Measurements from ENCODE around the gene IFIT2. TPM values are rescaled to one million over a fixed set of nuclear protein-coding genes. Genes with fewer than 3 reads are reported as not detected.
"Not testable (repeated sequence)": the region's sequence is repeated elsewhere in the genome, so short reads cannot be mapped to it uniquely, and the experiment has no call there.

The IFIT2 gene, protein sequence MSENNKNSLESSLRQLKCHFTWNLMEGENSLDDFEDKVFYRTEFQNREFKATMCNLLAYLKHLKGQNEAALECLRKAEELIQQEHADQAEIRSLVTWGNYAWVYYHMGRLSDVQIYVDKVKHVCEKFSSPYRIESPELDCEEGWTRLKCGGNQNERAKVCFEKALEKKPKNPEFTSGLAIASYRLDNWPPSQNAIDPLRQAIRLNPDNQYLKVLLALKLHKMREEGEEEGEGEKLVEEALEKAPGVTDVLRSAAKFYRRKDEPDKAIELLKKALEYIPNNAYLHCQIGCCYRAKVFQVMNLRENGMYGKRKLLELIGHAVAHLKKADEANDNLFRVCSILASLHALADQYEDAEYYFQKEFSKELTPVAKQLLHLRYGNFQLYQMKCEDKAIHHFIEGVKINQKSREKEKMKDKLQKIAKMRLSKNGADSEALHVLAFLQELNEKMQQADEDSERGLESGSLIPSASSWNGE
- total RNA-seq (1 to 10 TPM in 2 of 5 donors, under 1 TPM in 2, not detected in 1; 0.45 to 5.0 (median 0.94) TPM), polyA plus RNA-seq (1 to 10 TPM; 1.6 to 3.1 (median 2.3) TPM)
- long read RNA-seq, donor 1, partial matches to known transcripts: 0 of 1 reads
- long read RNA-seq, donor 1, other reads (novel, unspliced or antisense): 0 of 1 reads
- long read RNA-seq, donor 2, partial matches to known transcripts: 0 of 3 reads
- long read RNA-seq, donor 2, other reads (novel, unspliced or antisense): 0 of 3 reads
- long read RNA-seq, donor 3, partial matches to known transcripts: 0 of 3 reads
- long read RNA-seq, donor 3, other reads (novel, unspliced or antisense): 0 of 3 reads
- long read RNA-seq, donor 4: 0 reads
- long read RNA-seq, donor 5, partial matches to known transcripts: 0 of 1 reads
- long read RNA-seq, donor 5, other reads (novel, unspliced or antisense): 0 of 1 reads
- long read RNA-seq, donor 6, partial matches to known transcripts: 0 of 2 reads
- long read RNA-seq, donor 6, other reads (novel, unspliced or antisense): 0 of 2 reads
- long read RNA-seq, donor 7, transcript IFIT2-201 (2 exons, 3,489 nt): major isoform, 6 of 6 reads
- long read RNA-seq, donor 7, partial matches to known transcripts: 0 of 6 reads
- long read RNA-seq, donor 7, other reads (novel, unspliced or antisense): 0 of 6 reads
- long read RNA-seq, donor 8: 0 reads
- long read RNA-seq, donor 9, partial matches to known transcripts: 0 of 4 reads
- long read RNA-seq, donor 9, other reads (novel, unspliced or antisense): 0 of 4 reads
- long read RNA-seq, donor 10: 0 reads

DNA sequence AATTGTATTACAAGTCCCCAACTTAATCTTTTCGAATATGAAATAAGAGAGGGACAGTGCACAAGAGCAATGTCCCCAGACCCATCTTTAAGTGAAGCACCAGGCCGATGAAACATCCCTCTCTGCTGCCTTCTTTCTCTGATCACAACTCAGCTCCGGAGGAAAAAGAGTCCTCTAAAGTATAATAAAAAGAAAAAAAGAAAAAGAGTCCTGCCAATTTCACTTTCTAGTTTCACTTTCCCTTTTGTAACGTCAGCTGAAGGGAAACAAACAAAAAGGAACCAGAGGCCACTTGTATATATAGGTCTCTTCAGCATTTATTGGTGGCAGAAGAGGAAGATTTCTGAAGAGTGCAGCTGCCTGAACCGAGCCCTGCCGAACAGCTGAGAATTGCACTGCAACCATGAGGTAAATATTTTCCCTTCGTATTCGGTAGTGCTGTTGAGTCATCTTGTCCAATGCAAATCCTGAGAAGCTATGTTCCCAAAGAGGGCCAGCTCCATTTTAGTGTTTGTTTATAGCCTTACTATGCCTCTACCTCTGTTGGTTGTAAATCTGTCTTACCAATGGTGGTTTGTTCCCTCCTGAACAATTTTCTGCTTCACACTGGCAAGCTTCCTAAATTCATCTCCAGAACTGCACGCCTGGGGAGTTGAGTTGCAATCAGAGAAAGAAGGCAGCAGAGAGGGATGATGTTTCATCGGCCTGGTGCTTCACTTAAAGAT is at the start of gene IFIT2:
IFIT2 (plus strand) TSS at position 326 of the 725 bp plus-strand sequence; CDS start at position 404, 78 bp downstream.
- WGBS, 5 donors: 0 to 2% (median 1%) methylated on average over 10 of the region's 10 CpGs
- no peaks in the 10 kb centered on the region for H3K27me3 ChIP-seq
- peak within 1 kb of the TSS; percentile 46 to 56 (median 48) for H3K4me3 ChIP-seq
- H3K36me3 ChIP-seq: peaks cover 9 to 13% (median 11%) of the 10 kb centered on the region in 4 donors
- TF ChIP-seq POLR2AphosphoS5 (IDR thresholded peaks at IDR 0.05): peak in 2 of 3 donors; percentile 66 to 67
- TF ChIP-seq POLR2A (IDR thresholded peaks at IDR 0.05): no peak
- peak; percentile 39 to 85 for DNase-seq
- peak within 1 kb of the TSS; percentile 87 to 95 (median 90) for H3K27ac ChIP-seq
- peaks cover 8 to 37% (median 26%) of the 10 kb centered on the region in 4 donors for H3K4me1 ChIP-seq
- intact Hi-C loops (cut with DNase I; ENCODE audit: low total_unique reads): no loop called here
- H3K9me3 ChIP-seq: no peaks in the 10 kb centered on the region

DNA sequence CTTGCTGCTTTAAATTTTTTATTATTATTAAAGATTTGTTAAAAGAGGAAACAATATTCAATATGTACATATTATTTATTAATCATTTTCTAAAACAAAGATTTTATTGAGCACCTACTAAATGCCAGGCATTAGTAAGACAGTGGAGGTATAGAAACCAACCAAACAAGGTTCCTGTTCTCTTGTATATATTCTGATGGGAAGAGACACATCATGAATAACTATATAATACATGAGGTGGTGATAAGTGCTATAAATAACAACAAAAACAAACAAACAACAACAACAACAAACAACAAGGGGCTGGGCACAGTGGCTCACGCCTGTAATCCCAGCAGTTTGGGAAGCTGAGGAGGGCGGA is 49.6 kb upstream of the IFIT2 start:
- Histone ChIP-seq H3K4me1 (peaks cover 7 to 20% (median 14%) of the 10 kb centered on the region in 4 donors), H3K4me3 (peak overlapping the region; percentile 73 to 91 (median 84)), H3K9me3 (peaks cover 0 to 7% (median 3%) of the 10 kb centered on the region in 4 donors), H3K36me3 (no peaks in the 10 kb centered on the region), H3K27ac (peak overlapping the region in 3 of 5 donors; percentile 82 to 88 (median 84)), H3K27me3 (no peaks in the 10 kb centered on the region)
- intact Hi-C loops (cut with DNase I; ENCODE audit: low total_unique reads): loop anchor here (10.0 kb wide), 1 partner anchor 143 kb away; the partner anchor contains the start of gene IFIT1
- no peak for DNase-seq
- TF ChIP-seq, protein P1, sequence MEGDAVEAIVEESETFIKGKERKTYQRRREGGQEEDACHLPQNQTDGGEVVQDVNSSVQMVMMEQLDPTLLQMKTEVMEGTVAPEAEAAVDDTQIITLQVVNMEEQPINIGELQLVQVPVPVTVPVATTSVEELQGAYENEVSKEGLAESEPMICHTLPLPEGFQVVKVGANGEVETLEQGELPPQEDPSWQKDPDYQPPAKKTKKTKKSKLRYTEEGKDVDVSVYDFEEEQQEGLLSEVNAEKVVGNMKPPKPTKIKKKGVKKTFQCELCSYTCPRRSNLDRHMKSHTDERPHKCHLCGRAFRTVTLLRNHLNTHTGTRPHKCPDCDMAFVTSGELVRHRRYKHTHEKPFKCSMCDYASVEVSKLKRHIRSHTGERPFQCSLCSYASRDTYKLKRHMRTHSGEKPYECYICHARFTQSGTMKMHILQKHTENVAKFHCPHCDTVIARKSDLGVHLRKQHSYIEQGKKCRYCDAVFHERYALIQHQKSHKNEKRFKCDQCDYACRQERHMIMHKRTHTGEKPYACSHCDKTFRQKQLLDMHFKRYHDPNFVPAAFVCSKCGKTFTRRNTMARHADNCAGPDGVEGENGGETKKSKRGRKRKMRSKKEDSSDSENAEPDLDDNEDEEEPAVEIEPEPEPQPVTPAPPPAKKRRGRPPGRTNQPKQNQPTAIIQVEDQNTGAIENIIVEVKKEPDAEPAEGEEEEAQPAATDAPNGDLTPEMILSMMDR (IDR thresholded peaks at IDR 0.05): no peak
- TF ChIP-seq POLR2AphosphoS5 (IDR thresholded peaks at IDR 0.05) (no peak), POLR2A (IDR thresholded peaks at IDR 0.05) (no peak), EP300 (IDR thresholded peaks at IDR 0.05) (no peak)
- 80 to 100% (median 85%) methylated on average over 2 of the region's 2 CpGs for WGBS, 5 donors

DNA sequence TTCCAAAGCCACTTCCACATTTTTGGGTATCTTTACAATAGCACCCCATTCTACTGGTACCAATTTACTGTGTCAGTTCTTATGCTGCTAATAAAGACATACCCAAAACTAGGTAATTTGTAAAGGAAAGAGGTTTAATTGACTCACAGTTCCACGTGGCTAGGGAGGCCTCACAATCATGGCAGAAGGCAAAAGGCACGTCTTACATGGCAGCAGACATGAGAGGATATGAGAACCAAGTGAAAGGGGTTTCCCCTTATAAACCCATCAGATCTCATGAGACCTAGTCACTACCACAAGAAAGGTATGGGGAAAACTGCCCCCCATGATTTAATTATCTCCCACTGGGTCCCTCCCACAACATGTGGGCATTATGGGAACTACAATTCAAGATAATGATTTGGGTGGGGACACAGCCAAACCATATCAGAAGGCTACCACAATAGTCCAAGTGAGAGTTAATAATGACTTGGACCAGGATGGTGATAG is 46.7 kb upstream of the IFIT2 start:
- intact Hi-C loops (cut with DNase I; ENCODE audit: low total_unique reads): loop anchor here (10.0 kb wide), 1 partner anchor 140 kb away; the partner anchor contains the start of gene IFIT1
- peaks cover 7 to 19% (median 14%) of the 10 kb centered on the region in 4 donors for H3K4me1 ChIP-seq
- not testable (repeated sequence) for H3K9me3 ChIP-seq, H3K27me3 ChIP-seq, H3K27ac ChIP-seq, H3K36me3 ChIP-seq, H3K4me3 ChIP-seq, DNase-seq
- 63 to 79% (median 72%) methylated on average over 2 of the region's 2 CpGs for WGBS, 5 donors

DNA sequence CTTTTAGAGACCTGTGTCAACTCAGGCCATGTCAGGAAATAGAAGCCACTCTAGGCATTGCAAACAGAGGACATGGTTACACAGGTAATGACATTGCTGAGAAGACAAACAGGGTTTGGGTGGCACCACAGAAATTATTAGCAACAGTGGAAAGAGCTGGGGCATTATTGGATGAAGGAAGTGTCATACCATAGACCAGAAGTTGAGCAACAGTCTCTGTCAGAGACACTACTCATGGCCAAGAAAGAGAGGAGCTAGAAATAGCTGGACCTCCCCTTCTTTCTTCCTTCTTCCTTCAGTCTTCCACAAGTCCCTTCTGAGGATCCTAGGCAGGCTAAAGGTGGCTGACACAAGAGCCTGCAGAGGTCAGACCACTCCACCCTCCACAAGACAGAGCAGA is 46.1 kb upstream of the IFIT2 start:
- Histone ChIP-seq H3K36me3 (no peaks in the 10 kb centered on the region), H3K27ac (peak overlapping the region in 1 of 5 donors; percentile 28), H3K4me1 (peaks cover 8 to 19% (median 13%) of the 10 kb centered on the region in 4 donors), H3K27me3 (no peaks in the 10 kb centered on the region), H3K4me3 (no peak overlapping the region), H3K9me3 (peaks cover 0 to 7% (median 3%) of the 10 kb centered on the region in 4 donors)
- TF ChIP-seq POLR2AphosphoS5 (IDR thresholded peaks at IDR 0.05) (no peak), EP300 (IDR thresholded peaks at IDR 0.05) (no peak), POLR2A (IDR thresholded peaks at IDR 0.05) (no peak)
- TF ChIP-seq, protein P1 (IDR thresholded peaks at IDR 0.05): no peak
- no peak for DNase-seq
- intact Hi-C loops (cut with DNase I; ENCODE audit: low total_unique reads): loop anchor here (10.0 kb wide), 1 partner anchor 139 kb away; the partner anchor contains the start of gene IFIT1
